Hematopoietic multipotent progenitor cell treated with erythropoietin and hydrocortisone succinate and interleukin-3 and kit ligand, for 8 days (in vitro differentiated cells): Measurements from ENCODE around the gene LDLRAD2.
A peak's percentile ranks its signal among the peaks of the same experiment; 100 is the strongest.
"Not testable (repeated sequence)": the region's sequence is repeated elsewhere in the genome, so short reads cannot be mapped to it uniquely, and the experiment has no call there.

Source experiments
- DNase-seq: peaks from one replicate; pipeline ENCODE4 v3.0.0-alpha.2; 2015

LDLRAD2 gene

GRCh38 chr1:21783679-21784603, 28.1 kb upstream of the LDLRAD2 start:
- no peak for DNase-seq

DNA sequence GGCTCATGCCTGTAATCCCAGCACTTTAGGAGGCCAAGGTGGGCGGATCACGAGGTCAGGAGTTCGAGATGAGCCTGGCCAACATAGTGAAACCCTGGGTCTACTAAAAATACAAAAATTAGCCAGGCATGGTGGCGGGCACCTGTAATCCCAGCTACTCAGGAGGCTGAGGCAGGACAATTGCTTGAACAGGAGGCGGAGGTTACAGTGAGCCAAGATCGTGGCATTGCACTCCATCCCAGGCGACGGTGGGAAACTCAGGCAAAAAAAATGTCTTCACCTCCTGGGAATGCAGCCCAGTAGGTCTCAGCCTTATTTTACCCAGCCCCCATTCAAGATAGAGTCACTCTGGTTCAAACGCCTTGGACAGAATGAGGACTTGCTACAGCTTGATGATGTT, 26.3 kb upstream of the LDLRAD2 start:
- not testable (repeated sequence) for DNase-seq

DNA sequence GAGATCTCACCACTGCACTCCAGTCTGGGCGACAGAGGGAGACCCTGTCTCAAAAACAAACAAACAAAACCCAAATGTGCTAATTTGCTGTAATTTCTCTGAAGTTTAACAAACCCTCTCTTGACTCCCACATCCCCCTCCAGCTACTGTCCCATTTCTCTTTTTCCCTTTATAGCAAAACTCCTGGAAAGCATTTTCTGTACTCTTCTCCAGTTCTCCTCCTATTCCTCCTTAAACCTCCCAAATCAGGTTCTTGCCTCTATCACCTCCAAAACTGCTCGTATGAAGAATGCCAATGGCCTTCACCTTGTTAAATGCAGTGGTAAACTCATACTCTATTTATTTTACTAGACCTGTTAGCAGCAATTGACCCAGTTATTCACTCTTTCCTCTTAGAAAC, 25.4 kb upstream of the LDLRAD2 start:
- no peak for DNase-seq

DNA sequence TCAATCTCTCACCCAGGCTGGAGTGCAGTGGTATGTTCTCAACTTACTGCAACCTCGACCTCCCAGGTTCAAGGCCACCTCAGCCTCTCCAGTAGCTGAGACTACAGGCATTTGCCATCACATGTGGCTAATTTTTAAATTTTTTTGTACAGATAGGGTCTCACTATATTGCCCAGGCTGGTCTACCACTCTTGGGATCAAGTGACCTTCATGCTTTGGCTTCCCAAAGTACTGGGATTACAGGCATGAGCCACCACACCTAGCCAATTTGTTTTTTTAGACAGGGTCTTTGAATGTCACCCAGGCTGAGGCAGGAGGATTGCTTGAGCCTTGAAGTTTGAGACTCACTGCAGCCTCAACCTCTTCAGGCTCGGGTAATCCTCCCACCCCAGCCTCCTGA, 19.0 kb upstream of the LDLRAD2 start:
- DNase-seq, result no peak

- DNase-seq, result peak; percentile 68
Measured at GRCh38 chr1:21794656-21795055, 17.4 kb upstream of the LDLRAD2 start.

- DNase-seq, result no peak
Measured at GRCh38 chr1:21795075-21795474, 17.0 kb upstream of the LDLRAD2 start.

DNA sequence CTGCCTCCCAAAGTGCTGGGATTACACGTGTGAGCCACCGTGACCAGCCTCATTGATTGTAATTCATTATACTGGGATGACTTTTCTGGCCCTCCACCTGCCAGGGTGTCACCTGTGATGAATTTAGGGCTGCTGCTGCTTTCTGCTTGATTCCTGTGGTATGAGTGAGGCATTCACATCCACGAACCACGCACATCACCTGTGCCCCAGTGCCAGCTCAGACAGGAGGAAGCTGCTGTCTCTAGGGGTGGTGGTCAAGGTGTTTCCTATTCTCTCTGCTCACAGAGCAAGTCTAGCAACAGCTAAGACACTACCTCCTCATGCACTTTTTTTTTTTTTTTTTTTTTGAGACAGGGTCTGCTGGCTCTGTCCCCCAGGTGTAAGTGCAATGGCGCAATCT, 12.3 kb upstream of the LDLRAD2 start:
- no peak for DNase-seq

DNA sequence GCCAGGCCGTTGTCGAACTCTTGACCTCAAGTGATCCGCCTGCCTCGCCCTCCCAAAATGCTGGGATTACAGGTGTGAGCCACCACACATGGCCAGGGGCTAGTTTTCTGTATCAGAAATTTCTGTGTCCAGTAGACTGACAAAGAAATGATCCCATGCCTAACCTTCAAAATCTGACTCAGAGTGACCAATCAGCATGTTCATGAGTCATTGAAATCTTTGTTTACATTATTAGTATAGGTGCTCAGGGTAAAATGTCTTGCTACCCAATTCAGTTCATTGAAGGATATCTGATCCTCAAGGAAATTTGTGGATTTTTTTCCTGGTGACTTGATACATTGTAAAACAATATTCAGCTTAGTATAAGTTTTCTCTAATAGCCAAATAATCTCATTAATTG, 11.0 kb upstream of the LDLRAD2 start:
- no peak for DNase-seq

DNA sequence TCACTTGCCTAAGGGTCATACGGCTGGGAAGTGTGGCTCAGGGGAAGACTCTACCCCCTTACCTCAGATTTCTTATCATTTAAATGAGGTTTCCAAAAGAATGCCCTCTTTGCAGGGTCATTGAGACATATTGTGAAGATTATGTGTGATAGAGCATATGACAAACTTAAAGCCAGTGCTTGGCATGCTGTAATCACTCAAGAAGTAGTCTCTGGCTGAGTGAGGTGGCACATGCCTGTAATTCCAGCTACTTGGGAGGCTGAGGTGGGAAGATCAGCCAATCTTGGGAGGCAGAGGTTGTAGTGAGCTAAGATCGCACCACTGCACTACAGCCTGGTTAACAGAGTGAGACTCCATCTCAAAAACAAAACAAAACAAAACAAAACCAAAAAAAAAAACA, 7.5 kb upstream of the LDLRAD2 start:
- DNase-seq, result no peak

DNA sequence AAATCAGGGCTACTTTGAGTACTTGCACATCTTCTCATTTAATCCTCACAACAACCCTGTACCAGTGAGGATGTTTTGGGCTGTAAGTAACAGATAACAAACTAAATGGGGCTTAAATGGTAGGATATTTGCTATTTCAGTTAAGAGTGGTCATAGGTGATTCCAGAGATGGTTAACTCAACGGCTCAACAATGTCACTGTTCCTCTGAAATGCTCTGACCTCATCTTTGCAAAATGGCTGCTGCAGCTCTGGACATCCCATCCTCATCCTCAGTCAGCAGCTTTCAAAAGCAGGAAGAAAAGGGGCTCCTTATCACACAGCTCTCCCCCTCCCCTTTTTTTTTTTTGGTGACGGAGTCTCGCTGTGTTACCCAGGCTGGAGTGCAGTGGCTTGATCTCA, 1.5 kb downstream of the LDLRAD2 start:
- no peak for DNase-seq

GRCh38 chr1:21814241-21814918, 2.3 kb downstream of the LDLRAD2 start:
- no peak for DNase-seq

GRCh38 chr1:21814981-21815582, 3.0 kb downstream of the LDLRAD2 start:
- DNase-seq, result no peak

- DNase-seq, result no peak
Measured at GRCh38 chr1:21815724-21816321, 3.8 kb downstream of the LDLRAD2 start.

DNA sequence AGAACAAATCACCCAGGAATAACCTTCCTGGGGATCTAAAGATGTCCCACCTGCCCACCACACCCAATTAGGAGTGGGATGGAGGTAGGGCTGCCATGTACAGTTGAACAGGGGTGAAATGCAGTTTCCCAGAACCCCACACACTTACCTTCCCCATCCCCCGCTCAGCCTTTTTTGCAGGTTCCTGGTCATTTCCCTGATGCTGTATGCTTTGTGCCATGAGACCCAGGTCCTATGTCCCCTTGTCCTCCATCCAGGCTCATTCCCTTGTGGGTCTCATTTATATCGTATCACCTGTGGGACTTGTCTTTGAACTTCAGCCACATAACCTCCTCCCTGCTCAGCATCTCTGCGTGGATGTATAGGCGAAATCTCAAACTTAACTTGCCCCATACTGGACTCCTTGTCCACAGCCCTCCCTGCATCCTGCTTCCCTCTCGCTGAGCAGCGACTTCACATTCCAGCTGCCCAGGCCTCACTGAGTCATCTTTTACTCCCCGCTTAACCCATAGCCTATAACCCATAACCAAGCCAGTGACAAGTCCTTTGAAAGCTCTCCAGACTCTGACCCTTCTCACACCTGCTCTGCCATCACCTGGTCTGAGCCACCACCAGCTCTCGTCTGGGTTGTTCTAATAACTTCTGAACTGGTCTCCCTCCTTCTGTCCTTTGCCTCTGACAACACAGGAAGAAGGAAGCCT, 4.7 kb downstream of the LDLRAD2 start:
- no peak for DNase-seq

- peak; percentile 74 for DNase-seq
Measured at GRCh38 chr1:21818656-21819055, 6.6 kb downstream of the LDLRAD2 start.

DNA sequence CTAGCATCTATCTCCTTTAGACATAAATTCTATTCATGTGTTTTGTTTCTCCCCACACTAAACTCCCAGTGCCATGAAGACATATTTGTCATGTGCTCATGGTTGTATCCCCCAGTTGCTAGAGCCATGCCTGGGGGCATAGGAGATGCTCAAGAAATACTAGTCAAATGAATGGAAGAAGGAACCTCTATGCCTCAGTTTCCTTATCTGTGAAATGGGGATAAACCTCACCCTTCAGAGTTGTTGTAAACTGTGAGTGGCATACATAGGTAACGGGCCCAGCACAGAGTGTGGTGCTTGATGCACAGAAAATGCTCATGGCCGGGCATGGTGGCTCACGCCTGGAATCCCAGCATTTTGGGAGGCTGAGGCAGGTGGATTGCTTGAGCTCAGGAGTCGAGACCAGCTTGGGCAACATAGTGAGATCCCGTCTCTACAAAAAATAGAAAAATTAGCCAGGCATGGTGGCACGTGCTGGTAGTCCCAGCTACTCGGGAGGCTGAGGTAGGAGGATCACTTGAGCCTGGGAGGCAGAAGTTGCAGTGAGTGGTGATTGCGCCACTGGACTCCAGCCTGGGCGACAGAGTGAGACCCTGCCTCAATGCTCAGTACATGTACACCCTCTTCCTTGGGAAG, 8.7 kb downstream of the LDLRAD2 start:
- no peak for DNase-seq

GRCh38 chr1:21821385-21822019, 9.4 kb downstream of the LDLRAD2 start:
- DNase-seq, result no peak

DNA sequence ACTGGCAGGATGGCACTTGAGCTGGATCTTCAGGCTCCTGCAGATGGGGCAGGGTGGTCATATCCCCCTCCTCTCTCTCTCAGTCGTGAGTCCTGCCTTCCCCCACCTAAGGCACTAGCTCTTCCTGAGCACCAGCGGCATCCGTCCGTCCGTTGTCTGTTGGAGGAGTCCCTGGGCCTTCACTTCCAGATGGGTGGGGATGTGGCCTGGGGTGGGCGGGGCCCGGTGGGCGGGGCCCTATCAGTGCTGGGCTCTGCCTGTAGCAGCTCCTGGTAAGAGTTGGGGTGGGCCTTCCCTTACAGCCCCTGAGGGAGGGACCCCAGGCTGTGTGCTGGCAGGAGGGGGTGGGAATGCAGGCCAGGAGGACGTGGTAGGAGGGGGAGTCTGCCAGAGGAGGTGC, 10.3 kb downstream of the LDLRAD2 start:
- peak; percentile 48 for DNase-seq

DNA sequence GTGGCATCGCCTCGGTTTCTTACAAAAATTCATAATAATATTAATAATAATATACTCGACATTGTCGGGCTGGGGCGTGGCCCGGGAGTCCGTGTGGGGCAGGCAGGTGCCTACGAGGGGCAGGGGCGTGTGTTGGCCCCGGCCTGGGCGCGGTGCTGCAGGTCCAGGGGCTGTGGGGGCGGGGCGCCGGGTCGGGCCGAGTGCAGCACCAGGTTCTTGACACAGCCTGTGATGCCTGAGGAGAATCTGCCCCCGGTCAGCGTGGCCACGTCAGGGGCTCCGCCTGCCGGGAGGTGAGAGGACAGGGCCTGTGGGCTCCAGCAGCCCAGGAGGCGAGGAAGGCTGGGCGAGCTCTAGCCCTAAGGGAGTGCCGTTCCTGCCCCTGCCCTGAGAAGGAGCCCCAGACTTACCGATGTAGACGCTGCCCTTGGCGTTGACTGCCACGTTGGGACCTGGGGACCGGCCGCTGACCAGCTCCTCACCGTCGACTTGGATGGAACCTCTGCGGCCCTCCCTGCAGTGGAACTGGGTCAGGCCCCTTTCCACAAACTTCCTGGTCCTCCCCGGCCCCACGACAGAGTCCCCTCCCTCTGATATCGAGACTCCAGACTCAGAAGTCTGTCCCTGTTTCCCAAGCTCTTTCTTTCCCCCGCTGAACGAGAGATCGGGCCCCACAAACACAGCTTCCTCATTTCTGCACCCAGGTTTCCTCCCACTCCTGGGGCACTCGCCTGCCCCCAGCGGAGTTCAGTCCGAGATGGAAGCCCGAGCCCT, 11.3 kb downstream of the LDLRAD2 start:
- no peak for DNase-seq

GRCh38 chr1:21823980-21824702, 12.1 kb downstream of the LDLRAD2 start:
- no peak for DNase-seq
